Anterior cingulate cortex (tissue), 58 donors: ENCODE data around the gene SLIT3.

Source experiments
- DNase-seq, 58 donors: peaks; one replicate each; lab custom pipeline; 2025; lab: John Stamatoyannopoulos, UW

Gene SLIT3

DNA sequence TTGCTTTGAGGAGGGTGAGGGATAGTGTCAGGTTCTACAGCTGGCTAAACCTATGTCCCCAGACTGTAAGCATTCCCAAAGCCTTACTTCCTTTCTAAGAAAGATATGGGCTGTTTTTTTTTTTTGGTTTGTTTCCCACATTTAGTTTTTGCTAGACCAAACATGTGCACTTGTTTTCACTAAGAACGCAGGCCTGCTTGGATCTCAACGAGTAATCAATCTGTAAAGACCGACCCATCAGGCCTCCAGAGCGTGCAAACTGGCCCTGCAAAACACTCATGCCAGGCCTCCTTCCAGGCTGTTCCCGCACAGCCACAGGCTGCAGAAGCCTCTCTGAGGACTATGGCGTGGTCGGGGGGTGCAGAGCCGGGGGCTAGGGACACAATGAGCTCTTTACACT is 416.9 kb downstream of the SLIT3 start:
- no peak for DNase-seq

DNA sequence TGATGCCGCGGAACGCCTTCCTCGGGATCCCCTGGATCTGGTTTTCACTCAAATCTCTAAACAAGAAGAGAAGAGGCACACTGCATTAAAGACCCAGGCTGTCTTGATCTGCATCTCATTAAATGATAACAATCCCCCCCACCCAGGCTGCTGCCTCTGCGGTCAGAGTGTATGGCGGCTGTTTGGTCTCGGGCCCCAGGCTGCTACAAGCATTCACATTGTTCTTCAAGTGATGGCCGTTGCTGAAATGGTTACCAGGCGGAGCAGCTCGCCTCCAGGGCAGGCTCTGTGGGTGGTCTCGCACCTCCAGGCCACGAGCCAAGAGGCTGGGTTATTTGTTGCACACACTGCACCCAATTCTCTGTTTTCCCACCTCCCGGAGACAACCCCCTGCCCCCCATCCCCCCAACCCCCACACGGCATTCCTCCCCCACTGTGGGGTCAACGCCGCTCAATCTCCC is 417.6 kb downstream of the SLIT3 start:
- DNase-seq: no peak

GRCh38 chr5:168882283-168882682 is 418.7 kb downstream of the SLIT3 start:
- DNase-seq: no peak

DNA sequence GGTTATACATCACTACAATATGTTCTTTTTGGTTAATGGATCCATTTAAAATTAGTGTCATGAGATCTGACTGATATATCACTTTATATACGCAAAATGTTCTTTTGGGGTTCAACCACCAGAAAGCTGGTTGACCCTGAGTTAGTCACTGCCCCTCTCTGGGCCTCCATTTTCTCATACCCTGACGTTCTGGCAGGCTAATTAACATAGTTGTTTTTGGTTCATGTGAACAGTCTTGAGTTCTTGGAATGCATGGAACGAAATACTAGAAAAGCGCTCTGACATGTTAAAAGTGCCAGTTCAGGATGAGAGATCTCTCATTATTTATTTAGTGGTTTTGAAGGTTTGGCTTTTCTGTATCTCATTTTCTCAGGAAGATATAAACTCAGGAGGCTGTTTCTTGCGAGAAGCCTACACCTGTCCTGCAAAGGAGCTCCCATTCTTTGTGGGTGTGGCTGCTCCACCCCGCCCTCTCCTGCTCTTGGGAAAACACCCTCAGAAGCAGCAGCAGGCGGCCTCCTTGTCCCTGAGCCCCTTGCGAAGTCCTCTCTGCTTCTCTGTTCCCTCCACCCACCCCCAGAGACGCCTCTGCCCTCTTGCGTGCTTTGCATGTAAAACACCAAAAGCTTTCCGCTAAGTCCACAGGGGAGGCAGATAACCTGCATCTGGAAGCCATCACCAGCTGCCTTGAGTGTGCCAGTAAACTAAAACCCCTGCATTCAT is 419.4 kb downstream of the SLIT3 start:
- DNase-seq: no peak

- DNase-seq: no peak
Observed at GRCh38 chr5:168879929-168880328, 421.0 kb downstream of the SLIT3 start.

GRCh38 chr5:168879331-168879730 is 421.6 kb downstream of the SLIT3 start:
- DNase-seq: no peak

DNA sequence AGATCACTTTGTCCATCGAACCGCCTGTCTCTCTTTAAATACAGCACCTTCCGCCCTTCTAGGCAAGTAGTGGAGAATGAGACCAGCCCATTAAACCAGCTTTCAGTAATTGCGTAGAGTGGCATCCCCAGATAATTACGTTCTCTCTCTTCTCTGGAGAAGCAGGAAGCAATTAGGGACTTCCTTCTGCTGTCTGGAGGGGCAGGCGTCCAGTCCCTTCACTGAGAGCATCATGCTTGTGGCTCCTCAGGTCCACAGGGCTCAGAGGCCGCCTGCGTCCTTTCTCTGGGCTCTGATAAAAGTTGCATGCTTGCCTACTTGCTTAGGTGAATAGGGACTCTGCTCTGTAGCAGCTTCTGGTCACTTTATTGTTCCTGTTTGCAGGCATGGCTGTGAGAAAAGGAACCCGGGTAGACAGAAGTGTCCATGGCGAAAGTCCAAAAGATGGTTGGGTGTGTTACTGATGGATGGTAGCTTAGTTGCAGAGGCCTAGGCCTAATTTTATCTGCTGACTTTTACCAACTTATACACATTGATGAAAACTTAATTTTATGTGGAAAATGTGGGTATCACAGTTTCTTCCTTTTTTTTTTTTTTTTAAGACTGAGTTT is 422.7 kb downstream of the SLIT3 start:
- no peak for DNase-seq

DNA sequence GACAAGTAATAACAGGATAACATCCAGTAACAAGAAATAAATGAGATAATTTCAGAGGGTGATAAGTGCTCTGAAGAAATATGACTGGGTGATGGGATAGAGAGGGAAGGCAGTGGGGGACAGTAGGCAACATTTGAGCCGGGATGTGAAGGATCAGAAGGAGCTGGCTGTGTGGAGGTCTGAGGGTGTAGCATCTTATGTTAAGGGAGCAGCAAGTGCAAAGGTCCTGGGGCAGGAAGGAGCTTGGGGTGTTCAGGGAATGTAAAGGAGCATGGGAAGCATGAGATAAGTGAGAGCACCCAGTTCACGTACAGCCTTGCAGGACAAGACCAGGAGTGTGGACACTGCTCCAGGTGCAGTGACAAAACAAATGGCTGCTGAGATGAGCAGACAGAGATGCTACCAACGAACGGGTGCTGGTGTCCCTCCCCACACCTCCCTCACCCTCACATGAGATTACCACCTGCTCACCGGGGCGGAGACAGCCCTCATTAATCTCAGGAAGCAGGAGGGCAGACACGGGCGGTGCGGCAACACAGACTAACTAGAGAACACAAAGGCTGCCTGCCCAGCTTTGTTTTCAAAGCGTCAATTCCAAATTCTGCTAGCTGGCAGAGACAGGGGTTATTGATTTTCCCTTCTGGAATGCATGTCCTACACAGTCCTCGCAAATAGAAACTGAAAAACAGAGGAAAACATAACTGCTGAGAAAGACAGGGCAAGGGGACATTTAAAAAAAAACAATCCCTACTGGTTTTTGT is 423.6 kb downstream of the SLIT3 start:
- no peak for DNase-seq

GRCh38 chr5:168876419-168876818 is 424.5 kb downstream of the SLIT3 start:
- DNase-seq: no peak

GRCh38 chr5:168875832-168876231 is 425.1 kb downstream of the SLIT3 start:
- no peak for DNase-seq

DNA sequence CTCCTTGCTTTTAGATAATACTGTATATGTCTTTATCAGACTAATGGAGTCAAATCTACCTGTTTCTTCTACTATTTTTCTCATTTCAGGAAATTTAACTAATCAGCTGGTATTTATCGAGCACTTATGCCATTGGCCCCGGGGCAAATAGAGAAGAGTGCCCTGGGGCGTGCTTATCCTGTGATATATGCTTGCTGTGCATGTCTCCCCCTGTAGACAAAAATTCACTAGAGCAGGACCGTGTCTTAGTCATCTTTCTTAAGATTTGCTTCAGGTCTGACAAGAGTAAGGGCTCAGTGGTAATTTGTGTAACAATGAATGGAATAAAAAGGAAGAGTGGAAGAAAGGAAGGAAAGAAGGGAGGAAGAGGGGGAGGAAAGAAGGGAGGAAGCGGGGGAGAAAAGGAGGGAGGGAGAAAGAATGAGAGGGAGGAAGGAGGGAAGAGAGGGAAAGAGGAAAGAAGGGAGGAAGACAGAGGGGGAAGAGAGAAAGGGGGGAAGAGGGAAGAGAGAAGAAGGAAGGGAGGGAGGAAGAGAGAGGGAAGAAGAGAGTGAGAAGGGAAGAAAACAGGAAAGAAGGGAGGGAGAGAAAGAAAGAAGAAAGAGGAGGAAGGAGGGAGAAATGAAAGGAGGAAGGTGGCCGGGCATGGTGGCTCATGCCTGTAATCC is 426.1 kb downstream of the SLIT3 start:
- no peak for DNase-seq

DNA sequence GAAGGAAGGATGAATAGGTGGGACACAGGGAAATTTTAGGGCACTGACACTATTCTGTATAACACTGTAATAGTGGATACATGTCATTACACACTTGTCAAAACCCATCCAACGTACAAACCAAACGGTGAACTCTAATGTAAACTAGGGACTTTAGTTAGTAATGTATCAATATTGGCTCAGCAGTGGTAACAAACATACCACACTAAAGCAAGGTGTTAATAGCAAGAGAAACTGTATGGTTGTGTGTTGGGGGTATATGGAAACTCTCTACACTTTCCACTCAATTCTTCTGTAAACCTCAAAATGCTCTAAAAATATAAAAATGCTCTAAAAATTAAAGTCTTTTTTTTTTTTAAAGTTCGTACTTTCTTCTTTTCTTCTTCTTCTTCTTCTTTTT is 428.7 kb downstream of the SLIT3 start:
- DNase-seq: no peak

- DNase-seq: no peak
Observed at GRCh38 chr5:168870910-168871309, 430.0 kb downstream of the SLIT3 start.

GRCh38 chr5:168869615-168870227 is 431.2 kb downstream of the SLIT3 start:
- no peak for DNase-seq

GRCh38 chr5:168867241-168867640 is 433.7 kb downstream of the SLIT3 start:
- no peak for DNase-seq

DNA sequence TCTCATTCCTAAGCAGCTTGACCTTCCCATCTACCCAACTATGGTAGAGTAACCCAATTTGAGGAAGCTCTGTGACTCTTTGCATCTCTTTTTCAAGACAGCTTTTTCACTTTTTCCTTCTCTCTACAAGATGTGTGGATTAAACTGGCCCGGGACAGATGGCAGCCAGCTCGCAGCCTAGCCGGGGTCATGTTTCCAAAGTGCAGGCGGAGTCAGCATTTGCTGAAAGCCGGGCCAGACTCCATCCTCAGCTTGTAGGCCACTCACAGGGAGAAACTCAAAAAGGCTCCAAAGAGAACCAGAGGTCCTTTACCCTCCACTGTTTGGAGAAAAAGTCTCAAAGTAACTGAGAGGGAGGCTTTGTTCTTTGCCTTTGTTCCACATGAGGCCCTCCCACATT is 435.0 kb downstream of the SLIT3 start:
- DNase-seq: no peak

GRCh38 chr5:168863021-168863420 is 437.9 kb downstream of the SLIT3 start:
- no peak for DNase-seq

DNA sequence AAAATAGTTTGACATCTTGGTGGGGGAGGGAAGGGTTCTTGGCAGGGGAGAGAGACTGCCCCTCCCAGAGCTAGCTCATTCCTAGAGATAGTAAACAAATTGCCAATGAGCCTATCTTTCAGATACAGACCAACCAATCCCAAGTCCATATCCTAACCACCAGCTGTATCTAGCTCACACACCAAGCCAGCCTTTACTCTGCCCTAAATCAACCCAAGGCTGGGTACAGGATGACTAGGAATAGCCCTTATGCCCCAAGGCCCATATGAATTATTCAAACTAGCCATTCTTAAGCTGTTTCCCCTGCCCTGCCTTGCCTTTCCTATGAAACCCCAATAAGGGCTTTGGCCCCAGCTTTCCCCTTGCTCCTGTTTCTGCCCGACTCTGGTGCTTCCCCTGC is 440.4 kb downstream of the SLIT3 start:
- no peak for DNase-seq

- DNase-seq: no peak
Observed at GRCh38 chr5:168860081-168860480, 440.9 kb downstream of the SLIT3 start.

- no peak for DNase-seq
Observed at GRCh38 chr5:168859471-168859870, 441.5 kb downstream of the SLIT3 start.

DNA sequence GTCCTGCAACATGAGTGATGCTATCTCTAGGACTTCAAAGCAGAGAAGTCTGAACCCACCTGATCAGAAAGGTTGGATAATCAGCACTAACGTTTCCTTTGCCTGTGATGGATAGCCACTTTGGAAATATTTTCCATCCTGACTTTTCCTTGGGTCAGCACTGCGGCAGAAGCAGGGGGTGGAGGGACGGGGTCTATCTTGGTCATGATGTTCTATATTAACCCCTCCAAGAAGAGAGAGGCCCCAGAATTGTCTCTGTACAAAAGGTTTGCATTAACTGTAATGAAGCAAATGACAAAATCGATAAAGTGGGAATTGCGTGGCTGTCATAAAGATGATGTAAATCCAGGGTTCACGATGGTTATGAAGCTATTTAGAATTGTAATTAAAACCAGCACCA is 441.9 kb downstream of the SLIT3 start:
- no peak for DNase-seq
